Hepatocyte (in vitro differentiated cells): ENCODE data around the gene TEX26. TPM values are rescaled to one million over a fixed set of nuclear protein-coding genes. Genes with fewer than 3 reads are reported as not detected.

Source experiments
- DNase-seq: peaks from one replicate; pipeline ENCODE4 v3.0.0-alpha.2; 2016; ENCODE audit warnings: low spot score
- H2AFZ ChIP-seq: fragments of 200-600 bp; sonication (generic); 2 replicates; pipeline ENCODE4 v1.6.0; 2016; ENCODE audit warnings: antibody characterized with exemption, mild to moderate bottlenecking
- H3K27ac ChIP-seq: fragments of 200-600 bp; sonication (generic); 2 replicates; pipeline ENCODE4 v1.5.1; 2016; ENCODE audit warnings: mild to moderate bottlenecking
- H3K27me3 ChIP-seq: fragments of 200-600 bp; sonication (generic); 2 replicates; pipeline ENCODE4 v1.6.1; 2016
- H3K36me3 ChIP-seq: fragments of 200-600 bp; sonication (generic); replicated peaks from 2 replicates; pipeline ENCODE4 v1.5.1; 2016; ENCODE audit warnings: low read depth; ENCODE audit not compliant: insufficient read depth
- H3K4me1 ChIP-seq: fragments of 200-600 bp; sonication (generic); 2 replicates; pipeline ENCODE4 v1.5.1; 2016; ENCODE audit warnings: mild to moderate bottlenecking, moderate library complexity; ENCODE audit not compliant: insufficient read depth
- H3K4me2 ChIP-seq: fragments of 200-600 bp; sonication (generic); 2 replicates; pipeline ENCODE4 v1.6.0; 2016
- H3K4me3 ChIP-seq: fragments of 200-600 bp; sonication (generic); 2 replicates; pipeline ENCODE4 v1.5.1; 2016; ENCODE audit warnings: mild to moderate bottlenecking
- H3K79me2 ChIP-seq: fragments of 200-600 bp; sonication (generic); 2 replicates; pipeline ENCODE4 v1.6.0; 2017; ENCODE audit warnings: mild to moderate bottlenecking
- H3K9me2 ChIP-seq: fragments of 200-600 bp; sonication (generic); replicated peaks from 2 replicates; pipeline ENCODE4 v1.6.0; 2017; ENCODE audit warnings: mild to moderate bottlenecking; ENCODE audit not compliant: insufficient read depth
- H3K9me3 ChIP-seq: fragments of 200-600 bp; sonication (generic); 2 replicates; pipeline ENCODE4 v1.5.1; 2016; ENCODE audit warnings: low read depth, mild to moderate bottlenecking
- H4K20me1 ChIP-seq: fragments of 200-600 bp; sonication (generic); 2 replicates; pipeline ENCODE4 v1.6.0; 2016; ENCODE audit warnings: mild to moderate bottlenecking; ENCODE audit not compliant: insufficient read depth, poor library complexity, severe bottlenecking
- CTCF ChIP-seq: fragments of 200-600 bp; sonication (generic); IDR thresholded peaks from 2 replicates; pipeline ENCODE4 v1.5.1; 2016; ENCODE audit warnings: antibody characterized with exemption, mild to moderate bottlenecking; ENCODE audit not compliant: poor library complexity
- EZH2 ChIP-seq: fragments of 200-600 bp; sonication (generic); IDR thresholded peaks from 2 replicates; pipeline ENCODE4 v1.6.1; 2016; ENCODE audit warnings: antibody characterized with exemption, mild to moderate bottlenecking, borderline replicate concordance
- EZH2phosphoT487 ChIP-seq: fragments of 200-600 bp; sonication (generic); IDR thresholded peaks from one replicate; pipeline ENCODE4 v1.6.1; 2018; ENCODE audit warnings: antibody characterized with exemption, mild to moderate bottlenecking, low read depth, moderate library complexity; ENCODE audit not compliant: unreplicated experiment, severe bottlenecking
- WGBS: methylation state at CpG from one replicate; pipeline ENCODE4 v1.1.6; 2016; ENCODE audit warnings: low lambda C conversion rate; ENCODE audit errors: missing lambda C conversion rate; 5-methylcytosine and 5-hydroxymethylcytosine counted together
- polyA plus RNA-seq: library from polyadenylated mRNA; unstranded; fragments of >200 nt; fragmentation: Nextera tagmentation; extraction: Ambion mirVana; gene quantifications from 2 replicates; pipeline ENCODE4 v1.2.1, GENCODE V29; 2016
- total RNA-seq: library from RNA; depleted of rRNA; stranded (reverse); fragments of >200 nt; gene quantifications from 2 replicates; pipeline ENCODE4 v1.2.3, GENCODE V29; 2014

TEX26 gene
- total and polyA plus RNA-seq, 2 experiments from 2014 or later, result 0.57 to 1.1 TPM

- no peaks in the 10 kb centered on the region for H3K27me3 ChIP-seq
- no peaks in the 10 kb centered on the region for H3K36me3 ChIP-seq
- 90% methylated on average over 7 of the region's 7 CpGs for WGBS
- DNase-seq, result no peak
- no peak overlapping the region for H3K27ac ChIP-seq
- H2AFZ ChIP-seq, result no peak overlapping the region
- no peaks in the 10 kb centered on the region for H4K20me1 ChIP-seq
- H3K4me2 ChIP-seq, result no peak overlapping the region
- H3K79me2 ChIP-seq, result no peaks in the 10 kb centered on the region
- no peak overlapping the region for H3K4me3 ChIP-seq
- no peaks in the 10 kb centered on the region for H3K9me3 ChIP-seq
- TF ChIP-seq CTCF, result no peak
- TF ChIP-seq EZH2phosphoT487, result no peak
- TF ChIP-seq EZH2, result no peak
- H3K4me1 ChIP-seq, result no peaks in the 10 kb centered on the region
- H3K9me2 ChIP-seq, result no peaks in the 10 kb centered on the region
Observed at GRCh38 chr13:31008400-31009115, 76.1 kb downstream of the TEX26 start.

- H3K36me3 ChIP-seq, result no peaks in the 10 kb centered on the region
- H3K79me2 ChIP-seq, result no peaks in the 10 kb centered on the region
- no peak overlapping the region for H2AFZ ChIP-seq
- no peak for TF ChIP-seq EZH2phosphoT487
- H3K4me1 ChIP-seq, result no peaks in the 10 kb centered on the region
- no peaks in the 10 kb centered on the region for H3K27me3 ChIP-seq
- H4K20me1 ChIP-seq, result no peaks in the 10 kb centered on the region
- no peaks in the 10 kb centered on the region for H3K9me3 ChIP-seq
- WGBS, result 87% methylated on average over 5 of the region's 5 CpGs
- H3K9me2 ChIP-seq, result no peaks in the 10 kb centered on the region
- no peak for DNase-seq
- H3K4me3 ChIP-seq, result no peak overlapping the region
- no peak overlapping the region for H3K4me2 ChIP-seq
- H3K27ac ChIP-seq, result no peak overlapping the region
Observed at GRCh38 chr13:31009166-31009565, 76.7 kb downstream of the TEX26 start.

GRCh38 chr13:31010296-31010695 is 77.8 kb downstream of the TEX26 start:
- no peak for TF ChIP-seq EZH2phosphoT487
- no peak for TF ChIP-seq EZH2
- TF ChIP-seq CTCF, result no peak
- Histone ChIP-seq H3K4me2 (no peak overlapping the region), H3K9me2 (no peaks in the 10 kb centered on the region), H3K4me3 (no peak overlapping the region), H3K9me3 (no peaks in the 10 kb centered on the region), H4K20me1 (no peaks in the 10 kb centered on the region), H3K36me3 (no peaks in the 10 kb centered on the region), H3K79me2 (no peaks in the 10 kb centered on the region), H3K27me3 (no peaks in the 10 kb centered on the region), H3K4me1 (no peaks in the 10 kb centered on the region), H2AFZ (no peak overlapping the region), H3K27ac (no peak overlapping the region)
- WGBS, result 79% methylated on average over 2 of the region's 2 CpGs
- DNase-seq, result no peak

- no peaks in the 10 kb centered on the region for H3K27me3 ChIP-seq
- TF ChIP-seq EZH2 (no peak), EZH2phosphoT487 (no peak), CTCF (no peak)
- WGBS, result 58% methylated on average over 5 of the region's 5 CpGs
- H3K9me3 ChIP-seq, result no peaks in the 10 kb centered on the region
- H2AFZ ChIP-seq, result no peak overlapping the region
- H4K20me1 ChIP-seq, result no peaks in the 10 kb centered on the region
- DNase-seq, result no peak
- H3K9me2 ChIP-seq, result no peaks in the 10 kb centered on the region
- no peaks in the 10 kb centered on the region for H3K4me1 ChIP-seq
- H3K4me2 ChIP-seq, result no peak overlapping the region
- no peaks in the 10 kb centered on the region for H3K79me2 ChIP-seq
- no peak overlapping the region for H3K27ac ChIP-seq
- no peaks in the 10 kb centered on the region for H3K36me3 ChIP-seq
- no peak overlapping the region for H3K4me3 ChIP-seq
Observed at GRCh38 chr13:31011193-31011860, 78.9 kb downstream of the TEX26 start.
